ENCODE results near the gene FABP2.
"Not testable (repeated sequence)": the region's sequence is repeated elsewhere in the genome, so short reads cannot be mapped to it uniquely, and the experiment has no call there.

Gene FABP2

DNA sequence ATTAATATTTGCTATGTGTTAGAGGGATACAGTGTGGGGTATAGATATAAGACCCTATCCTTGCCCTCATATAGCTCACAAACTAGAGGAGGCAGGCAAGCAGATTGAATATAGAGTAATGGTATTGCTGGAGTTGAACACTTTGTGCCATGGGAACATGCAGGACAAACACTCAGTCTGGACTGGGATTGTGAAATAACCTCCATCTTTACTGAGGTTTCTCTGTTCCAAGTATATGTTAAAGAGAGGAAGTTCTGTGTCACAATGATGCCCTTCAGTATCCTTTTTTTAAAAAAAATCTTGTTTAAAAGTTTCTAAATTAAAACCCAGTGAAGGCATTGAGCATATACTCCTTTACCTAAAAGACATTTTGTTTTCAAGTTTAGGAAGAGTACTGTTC lies 8.7 kb downstream of the FABP2 start:
- in situ Hi-C loops (cut with HindIII; ENCODE audit: low sequenced_read_pairs) = no loop called here

DNA sequence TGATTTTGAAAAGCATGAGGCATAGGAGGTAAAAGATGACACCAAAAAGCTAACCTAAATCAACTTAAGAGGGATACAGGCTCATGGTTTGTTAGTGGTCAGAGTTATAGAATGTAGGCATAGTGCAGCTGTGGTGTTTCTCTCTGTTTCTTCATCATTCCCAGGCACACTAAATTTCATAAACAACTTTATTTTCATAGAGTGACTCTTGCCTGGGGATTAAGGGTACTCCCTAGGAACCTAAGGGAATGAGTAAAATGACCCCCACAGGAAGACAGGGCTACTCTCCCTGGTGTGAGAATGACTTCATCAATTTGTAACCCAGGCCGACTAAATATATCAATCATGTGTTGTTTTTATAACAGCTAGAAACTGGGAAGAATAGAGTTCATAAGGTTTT lies 11.1 kb downstream of the FABP2 start:
- in situ Hi-C loops (cut with HindIII; ENCODE audit: low sequenced_read_pairs) = no loop called here

DNA sequence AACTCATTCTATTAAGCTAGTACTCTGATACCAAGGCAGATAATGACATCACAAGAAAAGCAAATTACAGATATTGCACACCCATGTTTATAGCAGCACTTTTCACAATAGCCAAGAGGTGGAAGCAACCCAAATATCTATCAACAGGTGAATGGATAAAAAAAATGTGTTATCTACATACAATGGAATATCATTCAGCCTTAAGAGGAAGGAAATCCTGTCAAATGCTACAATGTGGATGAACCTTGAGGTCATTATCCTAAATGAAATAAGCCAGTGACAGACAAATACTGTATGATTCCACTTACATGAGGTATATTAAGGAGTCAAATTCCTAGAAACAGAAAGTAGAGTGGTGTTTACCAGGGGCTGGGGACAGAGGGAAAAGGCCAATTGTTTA lies 14.3 kb downstream of the FABP2 start:
- in situ Hi-C loops (cut with HindIII; ENCODE audit: low sequenced_read_pairs) = no loop called here

DNA sequence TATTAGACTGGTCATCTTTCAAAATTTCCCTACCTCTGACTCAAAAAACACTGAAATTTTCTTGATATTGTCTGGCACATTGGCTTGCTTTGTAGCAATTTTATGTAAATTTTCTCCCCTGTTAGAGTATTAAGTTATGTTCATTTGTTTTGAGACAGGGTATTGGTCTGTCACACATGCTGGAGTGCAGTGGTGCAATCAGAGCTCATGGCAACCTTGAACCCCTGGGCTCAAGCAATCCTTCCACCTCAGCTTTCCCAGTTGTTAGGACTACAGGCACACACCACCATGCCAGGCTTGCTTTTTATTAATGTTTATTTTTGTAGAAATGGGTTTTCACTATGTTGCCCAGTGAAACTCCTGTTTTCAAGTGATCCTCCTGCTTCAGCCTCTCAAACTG lies 17.5 kb downstream of the FABP2 start:
- in situ Hi-C loops (cut with HindIII; ENCODE audit: low sequenced_read_pairs) = no loop called here

DNA sequence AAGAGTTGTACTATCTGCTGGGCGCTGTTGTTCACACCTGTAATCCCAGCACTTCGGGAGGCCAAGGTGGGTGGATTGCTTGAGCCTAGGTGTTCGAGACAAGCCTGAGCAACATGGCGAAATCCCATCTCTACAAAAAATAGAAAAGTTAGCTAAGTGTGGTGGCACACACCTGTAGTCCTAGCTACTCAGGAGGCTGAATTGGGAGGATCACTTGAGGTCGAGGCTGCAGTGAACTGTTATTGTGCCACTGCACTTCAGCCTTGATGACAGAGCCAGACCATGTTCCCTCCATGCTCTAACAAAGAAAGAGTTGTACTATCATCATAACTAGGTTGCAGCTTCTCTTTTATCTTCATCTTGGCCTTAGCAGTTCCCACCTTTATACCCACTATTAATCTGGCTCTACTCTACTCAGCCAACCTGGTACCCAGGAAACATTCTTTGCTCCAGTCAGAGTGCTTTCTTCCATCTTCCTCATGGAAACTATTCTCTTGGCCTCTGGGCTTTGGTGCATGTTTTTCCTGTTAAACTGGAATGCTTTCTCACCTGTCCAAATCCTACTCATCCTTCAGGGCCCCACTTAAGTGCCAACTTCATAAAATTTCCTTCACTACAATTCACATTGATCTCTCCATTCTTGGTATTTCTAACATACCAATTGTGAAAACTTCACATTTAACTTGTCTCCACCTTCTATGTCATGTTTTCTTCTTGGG lies 18.2 kb downstream of the FABP2 start:
- in situ Hi-C loops (cut with HindIII; ENCODE audit: low sequenced_read_pairs) = no loop called here

DNA sequence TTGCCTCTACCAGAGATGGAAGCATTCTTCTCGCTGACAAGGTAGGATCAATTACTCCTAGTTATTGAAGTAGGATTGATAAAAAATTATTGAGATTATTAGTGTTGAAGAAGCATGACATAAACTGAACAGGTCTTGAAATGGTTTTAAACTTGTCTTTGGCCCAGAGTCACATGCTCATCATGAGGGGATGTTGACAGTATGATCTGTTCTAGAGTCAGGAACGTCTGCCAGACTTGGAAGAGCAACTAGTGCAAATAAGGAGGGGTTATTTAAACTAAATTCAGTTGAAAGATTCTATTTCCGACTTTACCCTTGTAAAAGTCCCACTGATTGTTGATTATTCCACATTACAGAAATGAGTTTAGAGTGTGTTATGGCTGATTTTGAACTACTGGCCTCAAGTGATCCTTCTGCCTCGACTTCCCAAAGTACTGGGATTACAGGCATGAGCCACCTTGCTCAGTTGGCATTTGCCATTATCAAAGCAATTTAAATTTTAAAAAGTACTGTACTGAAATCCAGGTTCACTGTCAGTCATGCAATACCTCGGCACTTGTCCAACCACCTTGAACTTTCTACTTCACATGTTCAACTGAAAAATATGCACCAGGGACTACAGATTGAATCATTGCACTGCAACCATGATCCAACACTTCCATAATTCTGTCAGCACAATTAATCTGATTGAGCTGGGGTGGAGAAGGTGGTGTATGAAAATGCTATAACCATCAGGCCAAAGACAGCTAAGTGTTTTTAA lies 19.7 kb downstream of the FABP2 start:
- in situ Hi-C loops (cut with HindIII; ENCODE audit: low sequenced_read_pairs) = no loop called here

DNA sequence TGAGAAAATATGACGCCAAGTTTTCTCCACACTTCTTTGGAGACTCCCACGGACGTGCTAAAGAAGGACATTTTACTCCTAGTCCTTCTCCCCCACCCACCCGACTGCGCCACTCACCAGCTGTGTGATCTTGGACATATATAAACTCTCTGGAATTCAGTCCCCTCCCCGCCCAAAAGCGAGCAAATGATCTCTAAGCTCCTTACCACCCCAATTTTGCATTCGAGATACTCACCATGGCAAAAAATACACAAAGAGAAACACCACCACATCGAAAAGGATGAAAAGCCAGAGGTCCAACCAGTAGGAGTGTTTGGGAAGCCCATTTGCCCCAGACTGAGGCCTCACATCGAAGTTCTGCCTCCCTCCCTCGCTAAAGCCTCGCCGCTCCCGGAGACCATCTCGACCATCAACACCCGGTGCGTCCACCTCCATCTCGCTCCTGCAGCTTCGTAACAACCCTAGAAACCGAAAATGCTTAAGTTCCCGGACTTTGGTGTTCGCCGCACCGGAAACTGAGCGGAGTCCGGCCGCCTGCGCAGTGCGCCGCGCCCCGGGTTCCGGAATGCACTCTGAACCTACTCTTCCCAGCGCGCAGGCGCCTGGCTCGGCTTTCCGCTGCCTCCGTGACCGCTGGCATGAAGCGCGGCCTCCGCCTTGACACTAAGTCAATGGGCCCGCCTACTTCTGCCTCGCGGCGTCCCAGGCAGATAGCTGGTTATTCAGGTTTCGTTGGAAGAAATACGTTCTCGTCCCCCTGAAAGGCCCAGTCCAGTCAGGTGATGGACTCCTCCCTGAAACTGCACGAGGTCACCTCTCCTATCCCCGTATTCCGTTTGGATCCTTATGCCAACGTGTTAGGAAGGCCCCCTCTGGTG lies 21.6 kb downstream of the FABP2 start:
- in situ Hi-C loops (cut with HindIII; ENCODE audit: low sequenced_read_pairs) = no loop called here

DNA sequence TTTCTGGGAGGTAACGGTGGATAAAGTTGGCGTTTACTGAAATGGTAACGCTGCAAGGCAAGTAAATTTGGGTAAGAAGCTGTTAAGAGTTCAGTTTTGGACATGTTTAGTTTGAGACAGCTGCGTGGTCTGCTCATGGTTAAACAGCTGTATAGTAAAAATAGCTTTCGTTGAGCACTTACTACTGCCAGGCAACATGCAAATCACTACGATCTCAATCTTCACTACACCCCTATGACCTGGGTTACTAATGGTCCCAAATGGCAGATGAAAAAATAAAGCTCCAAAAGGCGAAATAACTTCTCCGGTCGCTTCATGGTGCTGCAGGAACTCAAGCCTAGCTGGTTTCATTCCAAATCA lies 22.2 kb downstream of the FABP2 start:
- in situ Hi-C loops (cut with HindIII; ENCODE audit: low sequenced_read_pairs) = no loop called here

DNA sequence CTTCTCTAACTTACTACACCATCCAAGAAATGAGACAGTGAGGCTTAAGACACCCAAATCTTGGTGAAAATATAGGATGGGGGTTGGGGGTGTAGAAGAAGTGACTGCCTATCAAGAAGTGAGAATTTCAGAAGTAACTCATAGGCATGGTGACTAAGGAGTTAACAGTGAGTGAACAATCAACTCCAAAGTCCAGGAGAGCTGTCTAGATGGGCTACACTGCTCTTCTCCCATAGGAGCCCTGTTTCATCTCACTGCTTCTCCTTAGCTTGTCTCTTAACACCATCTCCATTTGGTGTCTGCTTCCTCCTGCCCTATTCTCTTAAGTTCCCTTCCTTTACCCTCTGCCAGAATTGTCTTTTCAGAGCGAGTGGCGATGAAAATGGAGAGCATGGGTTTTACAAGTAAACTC lies 22.7 kb downstream of the FABP2 start:
- in situ Hi-C loops (cut with HindIII; ENCODE audit: low sequenced_read_pairs) = no loop called here

DNA sequence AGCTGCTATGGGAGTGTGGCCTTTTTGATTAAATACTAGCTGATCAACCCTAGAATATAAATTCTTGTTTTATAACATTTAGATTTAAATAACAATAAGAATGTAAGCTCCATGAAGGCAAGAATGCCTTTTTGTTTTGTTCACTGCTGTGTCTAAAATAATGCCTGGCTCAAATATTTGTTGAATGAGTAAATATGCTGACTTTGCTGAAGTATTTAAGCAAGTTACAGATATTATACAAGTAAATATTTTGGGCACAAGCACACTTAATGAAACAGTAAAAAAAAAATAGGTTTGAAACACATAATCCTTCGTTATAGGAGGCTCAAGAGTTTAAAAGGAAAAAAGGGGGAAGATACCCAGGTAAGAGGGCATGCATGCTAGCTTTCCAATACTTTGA lies 24.1 kb downstream of the FABP2 start:
- in situ Hi-C loops (cut with HindIII; ENCODE audit: low sequenced_read_pairs) = no loop called here

DNA sequence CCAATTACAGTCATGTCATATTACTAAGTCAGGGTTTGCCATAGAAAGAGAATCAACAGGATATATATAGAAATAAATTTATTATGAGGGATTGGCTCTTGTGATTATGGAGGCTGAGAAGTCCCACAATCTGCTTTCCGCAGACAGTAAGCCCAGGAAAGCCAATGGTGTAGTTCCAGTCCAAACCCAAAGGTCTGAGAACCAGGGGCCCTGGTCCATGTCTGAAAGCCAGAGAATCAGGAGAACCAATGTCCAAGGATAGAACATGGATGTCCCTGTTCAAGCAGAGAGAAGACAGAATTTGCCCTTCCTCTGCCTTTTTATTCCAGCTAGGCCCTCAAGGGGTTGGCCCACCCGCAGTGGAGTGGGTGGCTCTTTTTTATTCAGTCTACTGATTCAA lies 25.6 kb downstream of the FABP2 start:
- in situ Hi-C loops (cut with HindIII; ENCODE audit: low sequenced_read_pairs) = no loop called here

DNA sequence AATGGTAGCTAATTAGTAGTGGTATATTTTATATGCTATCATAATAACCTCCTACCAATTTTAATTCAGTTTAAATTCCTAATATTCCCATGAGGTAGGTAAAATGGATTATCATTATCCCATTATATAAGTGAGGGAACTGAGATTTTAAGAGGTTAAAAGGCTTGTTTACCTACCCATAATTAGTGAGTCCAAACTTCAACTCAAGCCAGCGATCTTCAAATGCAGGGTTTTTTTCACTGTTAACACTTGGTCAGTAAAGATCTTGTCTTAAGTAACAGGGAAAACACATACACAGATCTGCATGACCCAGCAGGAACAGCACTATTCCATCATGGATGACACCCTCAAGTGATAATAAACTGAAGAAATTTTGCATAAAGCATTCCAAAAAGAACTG lies 31.3 kb downstream of the FABP2 start:
- in situ Hi-C loops (cut with HindIII; ENCODE audit: low sequenced_read_pairs) = no loop called here

DNA sequence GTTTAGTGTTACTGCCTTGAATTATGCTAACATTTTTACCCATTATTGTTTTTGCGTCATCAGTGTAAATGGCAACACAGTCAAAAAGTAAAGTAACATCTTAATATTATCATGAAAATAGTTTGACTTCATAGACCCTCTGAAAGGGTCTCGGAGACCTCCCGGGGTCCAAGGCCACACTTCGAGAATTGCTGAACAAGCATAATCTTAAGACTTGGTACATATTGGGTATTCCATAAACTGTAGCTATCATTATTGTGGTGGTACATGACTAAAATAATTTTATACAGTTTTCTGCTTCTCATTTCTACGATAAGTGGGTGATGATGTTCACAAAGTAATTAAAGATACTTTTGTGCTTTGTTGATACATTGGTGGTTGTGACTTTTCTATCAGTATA lies 32.6 kb downstream of the FABP2 start:
- in situ Hi-C loops (cut with HindIII; ENCODE audit: low sequenced_read_pairs) = no loop called here

DNA sequence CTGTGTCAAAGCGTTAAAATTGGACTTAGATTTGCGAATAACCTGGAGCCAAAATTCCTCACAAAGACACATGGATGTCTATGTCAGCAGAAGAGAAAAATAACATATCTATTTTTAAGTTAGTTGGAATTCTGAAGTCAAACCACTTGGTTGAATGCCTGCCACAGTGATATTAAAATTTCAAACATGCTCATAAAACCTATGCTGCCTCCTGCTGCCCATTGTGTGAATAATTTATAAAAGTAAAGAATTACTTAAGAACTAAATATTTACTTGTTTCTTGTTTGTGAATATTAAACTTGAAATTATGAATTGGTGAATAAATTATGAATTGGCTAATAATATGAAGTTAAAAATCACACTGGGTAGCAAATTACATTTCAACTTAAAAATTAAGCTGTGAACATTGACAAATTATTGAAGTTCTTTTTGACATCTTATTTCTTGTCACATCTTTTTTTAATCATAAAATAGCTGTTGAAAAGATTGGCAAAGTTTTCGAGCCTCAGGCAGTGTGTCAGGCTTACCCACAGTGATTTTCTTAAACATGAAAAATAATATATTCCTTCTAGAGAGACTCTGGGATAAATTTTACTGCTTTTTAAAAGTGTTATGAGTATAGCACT lies 35.4 kb downstream of the FABP2 start:
- in situ Hi-C loops (cut with HindIII; ENCODE audit: low sequenced_read_pairs) = no loop called here

DNA sequence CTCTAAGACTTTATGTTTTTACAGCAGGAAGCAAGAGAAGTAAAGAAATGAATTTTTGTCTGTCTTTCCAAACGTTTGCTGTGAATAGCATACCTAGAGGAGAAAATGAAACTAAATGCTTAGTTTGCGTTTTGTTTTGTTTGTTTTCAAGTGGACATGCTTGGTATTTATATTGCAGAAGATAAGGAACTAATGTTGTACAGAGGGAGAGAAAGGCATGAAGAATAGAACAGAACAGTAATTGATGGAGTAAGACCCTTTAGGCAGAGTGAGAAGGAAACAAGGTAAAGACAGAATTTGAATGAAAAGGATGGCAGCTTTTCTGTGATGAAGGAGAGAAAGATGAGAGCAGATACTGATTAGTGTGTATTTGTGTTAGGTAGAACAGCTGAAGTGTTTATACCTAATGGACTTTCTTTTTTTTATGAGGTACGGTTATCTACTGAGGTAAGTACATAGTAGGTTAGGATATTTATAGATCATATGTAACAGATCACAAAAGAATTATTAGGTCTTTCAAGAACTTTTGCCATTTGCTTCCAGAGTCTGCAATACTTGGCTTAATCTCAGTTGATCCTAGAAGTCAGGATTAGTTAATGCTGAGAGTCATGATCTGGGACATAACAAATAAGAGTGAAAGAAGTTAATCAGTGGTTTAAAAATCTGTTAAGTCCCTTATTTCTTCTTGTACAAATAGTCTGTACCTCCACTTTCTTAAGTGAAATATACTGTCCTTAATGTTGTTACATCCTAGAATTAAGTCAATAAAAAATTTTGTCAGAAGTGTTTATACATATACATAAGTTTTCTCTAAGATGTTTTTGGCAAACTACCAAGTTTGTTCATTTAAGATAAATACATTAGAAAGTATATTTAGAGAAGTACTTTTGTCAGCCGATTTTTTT lies 36.8 kb downstream of the FABP2 start:
- in situ Hi-C loops (cut with HindIII; ENCODE audit: low sequenced_read_pairs) = no loop called here

DNA sequence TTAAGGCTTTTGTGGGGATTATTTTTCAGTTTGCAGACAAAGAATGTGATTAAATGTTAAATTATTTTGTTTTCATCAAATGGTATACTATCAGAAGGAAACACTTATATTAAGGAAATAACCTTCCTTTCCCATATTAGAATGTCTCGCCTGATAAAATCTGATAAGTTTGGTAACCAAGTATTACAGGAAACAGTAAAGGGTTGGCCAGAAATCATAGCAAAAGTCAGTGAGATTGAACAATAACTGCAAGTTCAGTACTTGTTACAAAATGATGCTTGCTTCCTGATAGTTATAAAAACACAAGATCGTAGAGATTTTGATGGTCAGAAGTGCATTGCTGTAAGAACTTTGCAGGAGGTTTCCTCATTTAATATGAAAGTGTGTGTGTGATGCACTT lies 40.5 kb downstream of the FABP2 start:
- in situ Hi-C loops (cut with HindIII; ENCODE audit: low sequenced_read_pairs) = no loop called here

DNA sequence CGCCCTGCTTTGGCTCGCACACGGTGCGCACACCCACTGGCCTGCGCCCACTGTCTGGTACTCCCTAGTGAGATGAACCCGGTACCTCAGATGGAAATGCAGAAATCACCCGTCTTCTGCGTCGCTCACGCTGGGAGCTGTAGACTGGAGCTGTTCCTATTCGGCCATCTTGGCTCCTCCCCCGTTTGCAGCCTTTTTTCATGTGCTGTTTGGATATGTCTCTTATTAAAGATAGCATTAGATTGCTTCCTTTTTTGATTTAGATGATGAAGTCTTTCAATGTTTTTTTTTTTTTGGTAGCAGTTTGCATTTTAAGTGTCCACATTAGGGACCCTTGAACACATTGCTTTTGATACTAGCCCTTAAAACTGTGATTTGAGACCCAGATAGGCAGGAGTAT lies 42.0 kb downstream of the FABP2 start:
- in situ Hi-C loops (cut with HindIII; ENCODE audit: low sequenced_read_pairs) = not testable (repeated sequence)

DNA sequence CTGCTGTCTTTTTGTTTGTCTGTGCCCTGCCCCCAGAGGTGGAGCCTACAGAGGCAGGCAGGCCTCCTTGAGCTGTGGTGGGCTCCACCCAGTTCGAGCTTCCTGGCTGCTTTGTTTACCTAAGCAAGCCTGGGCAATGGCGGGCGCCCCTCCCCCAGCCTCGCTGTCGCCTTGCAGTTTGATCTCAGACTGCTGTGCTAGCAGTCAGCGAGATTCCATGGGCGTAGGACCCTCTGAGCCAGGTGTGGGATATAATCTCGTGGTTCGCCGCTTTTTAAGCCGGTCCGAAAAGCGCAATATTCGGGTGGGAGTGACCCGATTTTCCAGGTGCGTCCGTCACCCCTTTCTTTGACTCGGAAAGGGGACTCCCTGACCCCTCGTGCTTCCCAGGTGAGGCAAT lies 42.4 kb downstream of the FABP2 start:
- in situ Hi-C loops (cut with HindIII; ENCODE audit: low sequenced_read_pairs) = not testable (repeated sequence)

DNA sequence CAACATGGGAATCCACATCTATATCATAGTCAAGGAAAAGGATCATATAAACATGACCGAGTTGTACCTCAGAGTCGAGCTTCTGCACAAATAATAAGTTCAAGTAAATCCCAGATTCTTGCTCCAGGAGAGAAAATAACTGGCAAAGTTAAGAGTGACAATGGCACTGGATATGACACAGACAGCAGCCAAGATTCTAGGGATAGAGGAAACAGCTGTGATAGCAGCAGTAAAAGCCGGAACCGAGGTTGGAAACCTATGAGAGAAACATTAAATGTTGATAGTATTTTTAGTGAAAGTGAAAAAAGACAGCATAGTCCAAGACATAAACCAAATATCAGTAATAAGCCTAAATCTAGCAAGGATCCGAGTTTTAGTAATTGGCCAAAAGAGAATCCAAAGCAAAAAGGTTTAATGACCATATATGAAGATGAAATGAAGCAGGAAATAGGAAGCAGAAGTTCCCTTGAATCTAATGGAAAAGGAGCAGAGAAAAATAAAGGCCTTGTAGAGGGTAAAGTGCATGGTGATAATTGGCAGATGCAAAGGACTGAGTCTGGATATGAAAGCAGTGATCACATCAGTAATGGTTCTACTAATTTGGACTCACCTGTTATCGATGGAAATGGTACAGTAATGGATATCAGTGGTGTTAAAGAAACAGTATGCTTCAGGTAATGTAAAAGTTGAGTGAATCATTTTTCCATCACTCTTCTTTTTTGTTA lies 50.4 kb downstream of the FABP2 start:
- in situ Hi-C loops (cut with HindIII; ENCODE audit: low sequenced_read_pairs) = no loop called here

DNA sequence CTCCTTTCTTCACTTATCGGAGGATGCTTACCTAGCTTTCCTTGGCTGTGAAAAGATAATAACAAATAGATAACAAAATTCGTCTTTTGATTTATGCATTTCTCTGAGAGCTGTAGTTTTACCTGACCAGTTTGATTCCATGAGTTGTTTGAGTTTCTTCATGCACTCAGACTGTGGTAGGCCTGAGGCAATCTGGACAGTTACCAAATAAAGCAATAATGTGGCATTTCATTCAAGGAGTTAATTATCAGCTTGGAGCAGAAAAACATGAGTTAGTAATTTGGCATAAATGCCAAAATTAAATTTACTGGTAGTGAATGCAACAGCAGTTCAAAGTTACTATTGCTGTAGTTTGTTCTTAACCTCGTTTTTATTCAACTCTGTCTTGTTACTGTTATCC lies 53.5 kb downstream of the FABP2 start:
- in situ Hi-C loops (cut with HindIII; ENCODE audit: low sequenced_read_pairs) = no loop called here
